ENCODE results near the gene PKLR.

- TF ChIP-seq RFX5 (IDR thresholded peaks at IDR 0.05; ENCODE audit: low read length) (peak; percentile 37; the same call in 1 of the 2 replicates), CTCF (IDR thresholded peaks at IDR 0.05) (no peak), RXRA (IDR thresholded peaks at IDR 0.05; ENCODE audit: borderline replicate concordance, low read depth) (no peak; the same call in 1 of the 2 replicates), POLR2AphosphoS5 (IDR thresholded peaks at IDR 0.05; ENCODE audit: low read depth, low read length) (peak; percentile 62), GABPA (IDR thresholded peaks at IDR 0.05; ENCODE audit: low read depth) (peak; percentile 30; the same call in 1 of the 2 replicates), YY1 (IDR thresholded peaks at IDR 0.05; ENCODE audit: low read depth) (no peak; the same call in 1 of the 2 replicates), MXI1 (IDR thresholded peaks at IDR 0.05; ENCODE audit: low read depth, low read length) (peak; percentile 98), GATA2 (CRISPR knock-in tag; IDR thresholded peaks at IDR 0.05) (no peak), EZH2phosphoT487 (IDR thresholded peaks at IDR 0.05; ENCODE audit: borderline replicate concordance, low read depth) (no peak), MAX (IDR thresholded peaks at IDR 0.05; ENCODE audit: low read depth) (peak; percentile 99), USF1 (IDR thresholded peaks at IDR 0.05; ENCODE audit: borderline replicate concordance, low read depth) (peak; percentile 92), USF2 (IDR thresholded peaks at IDR 0.05; ENCODE audit: borderline replicate concordance, low read depth, low read length) (peak; percentile 67), JUND (IDR thresholded peaks at IDR 0.05) (no peak)
Measured at GRCh38 chr1:155273343-155274245, 27.6 kb downstream of the PKLR start, which contains the start of gene CLK2.
